HG03097 (cell line): ENCODE data around the gene FEN1.

Source experiments
- ATAC-seq: cut with Tn5 transposase; IDR thresholded peaks from one replicate; pipeline ENCODE4 v1.9.1; 2021; ENCODE audit not compliant: unreplicated experiment, low FRiP score

FEN1 gene

GRCh38 chr11:61756452-61757212, 36.1 kb upstream of the FEN1 start:
- ATAC-seq = no peak

- ATAC-seq = no peak
These were observed 35.4 kb upstream of the FEN1 start for GRCh38 chr11:61757213-61757862.

- no peak for ATAC-seq
These were observed 31.8 kb upstream of the FEN1 start for GRCh38 chr11:61760946-61761345.

GRCh38 chr11:61761440-61762222, 31.1 kb upstream of the FEN1 start:
- ATAC-seq = no peak

- ATAC-seq = no peak
These were observed 30.5 kb upstream of the FEN1 start for GRCh38 chr11:61762223-61762615.

- ATAC-seq = no peak
These were observed 29.9 kb upstream of the FEN1 start for GRCh38 chr11:61762798-61763197.

GRCh38 chr11:61763930-61764605, 28.6 kb upstream of the FEN1 start:
- no peak for ATAC-seq

- no peak for ATAC-seq
These were observed 28.0 kb upstream of the FEN1 start for GRCh38 chr11:61764606-61765260.

GRCh38 chr11:61765550-61766253, 27.0 kb upstream of the FEN1 start:
- ATAC-seq = no peak

GRCh38 chr11:61766353-61766841, 26.3 kb upstream of the FEN1 start:
- ATAC-seq = no peak

- no peak for ATAC-seq
These were observed 24.2 kb upstream of the FEN1 start for GRCh38 chr11:61768376-61769076.

GRCh38 chr11:61769169-61769920, 23.4 kb upstream of the FEN1 start:
- ATAC-seq = no peak

- no peak for ATAC-seq
These were observed 22.6 kb upstream of the FEN1 start for GRCh38 chr11:61769946-61770683.

GRCh38 chr11:61771195-61771894, 21.4 kb upstream of the FEN1 start:
- ATAC-seq = no peak

GRCh38 chr11:61771985-61772455, 20.7 kb upstream of the FEN1 start:
- ATAC-seq = no peak

GRCh38 chr11:61773356-61773755, 19.4 kb upstream of the FEN1 start:
- ATAC-seq = no peak

GRCh38 chr11:61773809-61774208, 18.9 kb upstream of the FEN1 start:
- ATAC-seq = no peak
